ENCODE results near the gene KDM6B.
"Not testable (repeated sequence)": the region's sequence is repeated elsewhere in the genome, so short reads cannot be mapped to it uniquely, and the experiment has no call there.

The KDM6B gene

GRCh38 chr17:7862692-7863437 is 28.8 kb downstream of the KDM6B start:
- no peak overlapping the region for H3K4me3 ChIP-seq (ENCODE audit: control insufficient read depth in 1 of 7, extremely low read depth in 1 of 7, insufficient read depth in 4 of 7, low read depth in 2 of 7, low read length in 6 of 7)
- peak in 2 of 3 donors; percentile 66 to 78 for DNase-seq
- no CpG with 5 or more reads among the region's 3 CpGs for WGBS (ENCODE audit: insufficient coverage)
- POLR2A ChIA-PET = no interaction called here
- peaks cover 8 to 37% (median 16%) of the 10 kb centered on the region in 4 experiments for H3K36me3 ChIP-seq (ENCODE audit: control insufficient read depth in 4 of 4, insufficient read depth in 4 of 4, low read length in 3 of 4)
- CTCF ChIA-PET = interaction anchor here (0.6 to 14.9 kb wide), 22 partner anchors 9 to 195 kb away, joined by 3 to 316 read pairs (median 6); partner anchors contain the start of genes CHD3, RNF227 and TP53
- peaks cover 10 to 25% (median 20%) of the 10 kb centered on the region in 4 experiments for H3K4me1 ChIP-seq (ENCODE audit: control extremely low read depth in 1 of 4, control insufficient read depth in 4 of 4, insufficient read depth in 4 of 4, low read length in 3 of 4)
- H3K27me3 ChIP-seq (replicated peaks in 2 of 5; ENCODE audit: control insufficient read depth in 4 of 5, insufficient read depth in 5 of 5, low read length in 4 of 5) = no peaks in the 10 kb centered on the region
- no peaks in the 10 kb centered on the region for H3K9me3 ChIP-seq (ENCODE audit: control extremely low read depth in 1 of 5, control insufficient read depth in 4 of 5, insufficient read depth in 2 of 5, low read depth in 1 of 5, low read length in 4 of 5)
- no peak overlapping the region for H3K27ac ChIP-seq (ENCODE audit: insufficient read depth in 1 of 2, low read depth in 1 of 2, low read length in 2 of 2, poor library complexity in 1 of 2, severe bottlenecking in 2 of 2)

DNA sequence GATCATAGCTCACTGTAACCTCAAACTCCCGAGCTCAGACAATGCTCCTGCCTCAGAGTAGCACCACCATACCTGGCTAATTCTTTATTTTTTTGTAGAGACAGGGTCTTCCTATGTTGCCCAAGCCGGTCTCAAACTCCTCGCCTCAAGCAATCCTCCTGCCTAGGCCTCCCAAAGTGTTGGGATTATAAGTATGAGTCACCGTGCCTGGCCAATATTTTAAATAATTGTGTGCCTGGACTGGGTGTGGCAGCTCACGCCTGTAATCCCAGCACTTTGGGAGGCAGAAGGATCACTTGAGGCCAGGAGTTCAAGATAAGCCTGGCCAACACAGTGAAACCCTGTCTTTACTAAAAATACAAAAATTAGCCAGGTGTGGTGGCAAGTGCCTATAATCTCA is 30.4 kb downstream of the KDM6B start:
- DNase-seq; H3K4me3 ChIP-seq (ENCODE audit: control insufficient read depth in 1 of 7, extremely low read depth in 1 of 7, insufficient read depth in 4 of 7, low read depth in 2 of 7, low read length in 6 of 7); H3K9me3 ChIP-seq (ENCODE audit: control extremely low read depth in 1 of 5, control insufficient read depth in 4 of 5, insufficient read depth in 2 of 5, low read depth in 1 of 5, low read length in 4 of 5); H3K27me3 ChIP-seq (replicated peaks in 2 of 5; ENCODE audit: control insufficient read depth in 4 of 5, insufficient read depth in 5 of 5, low read length in 4 of 5); POLR2A ChIA-PET; H3K27ac ChIP-seq (ENCODE audit: insufficient read depth in 1 of 2, low read depth in 1 of 2, low read length in 2 of 2, poor library complexity in 1 of 2, severe bottlenecking in 2 of 2): not testable (repeated sequence)
- WGBS (ENCODE audit: insufficient coverage) = 100% methylated on average over 3 of the region's 5 CpGs
- Histone ChIP-seq H3K36me3 (ENCODE audit: control insufficient read depth in 4 of 4, insufficient read depth in 4 of 4, low read length in 3 of 4) (peaks cover 8 to 29% (median 16%) of the 10 kb centered on the region in 4 experiments), H3K4me1 (ENCODE audit: control extremely low read depth in 1 of 4, control insufficient read depth in 4 of 4, insufficient read depth in 4 of 4, low read length in 3 of 4) (peaks cover 19 to 25% (median 21%) of the 10 kb centered on the region in 4 experiments)
- CTCF ChIA-PET = interaction anchor here (0.6 to 14.9 kb wide), 20 partner anchors 7 to 193 kb away, joined by 3 to 316 read pairs (median 4); partner anchors contain the start of gene CHD3

- CTCF ChIA-PET = interaction anchor here (1.3 to 14.9 kb wide), 7 partner anchors 11 to 176 kb away, joined by 3 to 316 read pairs (median 9); partner anchors contain the start of gene CHD3
- WGBS (ENCODE audit: insufficient coverage) = 100% methylated on average over 1 of the region's 5 CpGs
- Histone ChIP-seq H3K4me1 (ENCODE audit: control extremely low read depth in 1 of 4, control insufficient read depth in 4 of 4, insufficient read depth in 4 of 4, low read length in 3 of 4) (peaks cover 23 to 30% (median 27%) of the 10 kb centered on the region in 4 experiments), H3K4me3 (ENCODE audit: control insufficient read depth in 1 of 7, extremely low read depth in 1 of 7, insufficient read depth in 4 of 7, low read depth in 2 of 7, low read length in 6 of 7) (no peak overlapping the region), H3K9me3 (ENCODE audit: control extremely low read depth in 1 of 5, control insufficient read depth in 4 of 5, insufficient read depth in 2 of 5, low read depth in 1 of 5, low read length in 4 of 5) (no peaks in the 10 kb centered on the region), H3K27ac (ENCODE audit: insufficient read depth in 1 of 2, low read depth in 1 of 2, low read length in 2 of 2, poor library complexity in 1 of 2, severe bottlenecking in 2 of 2) (no peak overlapping the region), H3K36me3 (ENCODE audit: control insufficient read depth in 4 of 4, insufficient read depth in 4 of 4, low read length in 3 of 4) (peaks cover 8 to 26% (median 15%) of the 10 kb centered on the region in 4 experiments), H3K27me3 (replicated peaks in 2 of 5; ENCODE audit: control insufficient read depth in 4 of 5, insufficient read depth in 5 of 5, low read length in 4 of 5) (no peaks in the 10 kb centered on the region)
- POLR2A ChIA-PET = no interaction called here
- DNase-seq = no peak
Observed at GRCh38 chr17:7864995-7865650, 31.1 kb downstream of the KDM6B start.

GRCh38 chr17:7867881-7868329 is 33.9 kb downstream of the KDM6B start:
- 0% methylated on average over 5 of the region's 5 CpGs for WGBS (ENCODE audit: insufficient coverage)
- H3K9me3 ChIP-seq (ENCODE audit: control extremely low read depth in 1 of 5, control insufficient read depth in 4 of 5, insufficient read depth in 2 of 5, low read depth in 1 of 5, low read length in 4 of 5) = no peaks in the 10 kb centered on the region
- DNase-seq = peak in 1 of 3 donors; percentile 30
- peak overlapping the region in 1 of 2 experiments; percentile 41 for H3K27ac ChIP-seq (ENCODE audit: insufficient read depth in 1 of 2, low read depth in 1 of 2, low read length in 2 of 2, poor library complexity in 1 of 2, severe bottlenecking in 2 of 2)
- H3K27me3 ChIP-seq (replicated peaks in 2 of 5; ENCODE audit: control insufficient read depth in 4 of 5, insufficient read depth in 5 of 5, low read length in 4 of 5) = no peaks in the 10 kb centered on the region
- CTCF ChIA-PET = interaction anchor here (0.8 to 14.9 kb wide), 6 partner anchors 6 to 121 kb away, joined by 3 to 316 read pairs (median 6); partner anchors contain the start of genes CHD3 and NAA38
- H3K36me3 ChIP-seq (ENCODE audit: control insufficient read depth in 4 of 4, insufficient read depth in 4 of 4, low read length in 3 of 4) = peaks cover 2 to 11% (median 5%) of the 10 kb centered on the region in 4 experiments
- peaks cover 23 to 39% (median 35%) of the 10 kb centered on the region in 4 experiments for H3K4me1 ChIP-seq (ENCODE audit: control extremely low read depth in 1 of 4, control insufficient read depth in 4 of 4, insufficient read depth in 4 of 4, low read length in 3 of 4)
- H3K4me3 ChIP-seq (ENCODE audit: control insufficient read depth in 1 of 7, extremely low read depth in 1 of 7, insufficient read depth in 4 of 7, low read depth in 2 of 7, low read length in 6 of 7) = peak overlapping the region in 6 of 7 experiments; percentile 8 to 68 (median 23)
- POLR2A ChIA-PET = interaction anchor here (0.6 kb wide), 2 partner anchors 9 to 18 kb away, joined by 3 read pairs; no protein-coding TSS in a partner anchor

DNA sequence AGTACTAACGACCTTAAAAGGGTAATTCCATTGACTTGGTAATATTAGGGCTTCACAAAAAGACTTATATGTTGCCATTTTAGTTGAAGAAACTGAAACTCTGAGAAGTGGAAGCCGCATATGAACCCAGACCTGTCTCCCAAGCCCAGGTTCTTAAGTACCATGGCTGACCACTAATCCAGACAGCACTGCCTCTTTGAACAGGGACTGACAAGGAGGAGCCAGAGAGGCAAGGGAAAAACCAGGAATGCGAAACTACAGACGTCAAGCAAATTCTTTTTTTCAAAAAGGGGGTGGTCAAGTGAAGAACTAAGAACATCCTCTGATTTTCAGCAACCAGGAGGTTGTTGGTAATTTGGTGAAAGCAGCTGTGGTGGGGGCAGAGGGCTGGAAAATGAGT is 39.0 kb downstream of the KDM6B start:
- Histone ChIP-seq H3K27ac (ENCODE audit: insufficient read depth in 1 of 2, low read depth in 1 of 2, low read length in 2 of 2, poor library complexity in 1 of 2, severe bottlenecking in 2 of 2) (no peak overlapping the region), H3K9me3 (ENCODE audit: control extremely low read depth in 1 of 5, control insufficient read depth in 4 of 5, insufficient read depth in 2 of 5, low read depth in 1 of 5, low read length in 4 of 5) (no peaks in the 10 kb centered on the region), H3K4me1 (ENCODE audit: control extremely low read depth in 1 of 4, control insufficient read depth in 4 of 4, insufficient read depth in 4 of 4, low read length in 3 of 4) (peaks cover 17 to 56% (median 35%) of the 10 kb centered on the region in 4 experiments), H3K4me3 (ENCODE audit: control insufficient read depth in 1 of 7, extremely low read depth in 1 of 7, insufficient read depth in 4 of 7, low read depth in 2 of 7, low read length in 6 of 7) (no peak overlapping the region), H3K36me3 (ENCODE audit: control insufficient read depth in 4 of 4, insufficient read depth in 4 of 4, low read length in 3 of 4) (peaks cover 0 to 3% (median 1%) of the 10 kb centered on the region in 4 experiments), H3K27me3 (replicated peaks in 2 of 5; ENCODE audit: control insufficient read depth in 4 of 5, insufficient read depth in 5 of 5, low read length in 4 of 5) (no peaks in the 10 kb centered on the region)
- WGBS (ENCODE audit: insufficient coverage) = 100% methylated on average over 3 of the region's 4 CpGs
- CTCF ChIA-PET = interaction anchor here (1.2 to 14.9 kb wide), 4 partner anchors 11 to 39 kb away, joined by 4 to 316 read pairs (median 32); partner anchors contain the start of gene NAA38
- DNase-seq = no peak
- POLR2A ChIA-PET = interaction anchor here (0.5 kb wide), 1 partner anchor 206 kb away, joined by 3 read pairs; no protein-coding TSS in a partner anchor

GRCh38 chr17:7875804-7876370 is 41.9 kb downstream of the KDM6B start:
- CTCF ChIA-PET = interaction anchor here (1.2 to 3.4 kb wide), 4 partner anchors 12 to 25 kb away, joined by 3 to 20 read pairs (median 6); partner anchors contain the start of gene NAA38
- Histone ChIP-seq H3K4me1 (ENCODE audit: control extremely low read depth in 1 of 4, control insufficient read depth in 4 of 4, insufficient read depth in 4 of 4, low read length in 3 of 4) (peaks cover 8 to 47% (median 26%) of the 10 kb centered on the region in 4 experiments), H3K9me3 (ENCODE audit: control extremely low read depth in 1 of 5, control insufficient read depth in 4 of 5, insufficient read depth in 2 of 5, low read depth in 1 of 5, low read length in 4 of 5) (no peaks in the 10 kb centered on the region), H3K36me3 (ENCODE audit: control insufficient read depth in 4 of 4, insufficient read depth in 4 of 4, low read length in 3 of 4) (peaks cover 0 to 5% (median 2%) of the 10 kb centered on the region in 4 experiments), H3K27ac (ENCODE audit: insufficient read depth in 1 of 2, low read depth in 1 of 2, low read length in 2 of 2, poor library complexity in 1 of 2, severe bottlenecking in 2 of 2) (no peak overlapping the region), H3K27me3 (replicated peaks in 2 of 5; ENCODE audit: control insufficient read depth in 4 of 5, insufficient read depth in 5 of 5, low read length in 4 of 5) (no peaks in the 10 kb centered on the region), H3K4me3 (ENCODE audit: control insufficient read depth in 1 of 7, extremely low read depth in 1 of 7, insufficient read depth in 4 of 7, low read depth in 2 of 7, low read length in 6 of 7) (no peak overlapping the region)
- no peak for DNase-seq
- POLR2A ChIA-PET = no interaction called here
- WGBS (ENCODE audit: insufficient coverage) = 0% methylated on average over 1 of the region's 2 CpGs
